ENCODE data around the gene NDUFS7.

DNA sequence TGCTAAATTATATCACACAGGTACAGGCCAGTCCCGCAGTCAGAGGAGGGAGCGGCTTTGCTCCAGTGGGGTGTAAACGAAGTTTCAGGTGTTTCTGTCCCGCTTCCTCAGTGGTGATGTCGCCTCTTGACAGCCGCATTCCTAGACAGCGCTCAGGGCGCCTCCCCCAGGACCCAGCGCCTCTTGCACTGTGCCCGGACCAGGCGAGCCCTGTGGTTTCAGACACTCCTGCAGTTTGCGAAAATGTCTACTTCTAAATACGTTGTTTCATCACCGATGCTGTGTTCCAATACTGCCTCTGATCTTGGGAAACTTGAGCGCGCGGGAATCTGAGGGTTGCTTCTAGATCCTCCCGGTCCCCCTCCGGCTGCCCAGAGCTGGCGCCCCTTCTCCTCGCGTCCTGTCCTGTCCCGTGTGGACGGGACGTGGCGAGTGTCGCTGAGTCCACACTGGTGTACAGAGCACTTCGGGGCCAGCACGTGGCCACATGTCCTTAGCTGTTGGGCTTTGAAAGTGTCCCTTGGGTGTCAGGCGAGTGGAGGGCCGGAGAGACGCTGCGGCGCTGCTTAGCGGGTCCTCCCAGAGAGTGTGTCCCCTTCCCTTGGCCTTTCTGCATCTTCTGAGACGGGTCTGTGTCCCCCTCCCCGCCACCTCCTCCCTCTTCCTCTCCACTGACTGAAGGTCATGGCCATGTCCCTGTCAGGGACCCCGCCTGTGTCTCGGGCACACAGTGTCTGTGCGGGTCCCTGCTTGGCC, 39.9 kb downstream of the NDUFS7 start:
- TF ChIP-seq, protein P1, sequence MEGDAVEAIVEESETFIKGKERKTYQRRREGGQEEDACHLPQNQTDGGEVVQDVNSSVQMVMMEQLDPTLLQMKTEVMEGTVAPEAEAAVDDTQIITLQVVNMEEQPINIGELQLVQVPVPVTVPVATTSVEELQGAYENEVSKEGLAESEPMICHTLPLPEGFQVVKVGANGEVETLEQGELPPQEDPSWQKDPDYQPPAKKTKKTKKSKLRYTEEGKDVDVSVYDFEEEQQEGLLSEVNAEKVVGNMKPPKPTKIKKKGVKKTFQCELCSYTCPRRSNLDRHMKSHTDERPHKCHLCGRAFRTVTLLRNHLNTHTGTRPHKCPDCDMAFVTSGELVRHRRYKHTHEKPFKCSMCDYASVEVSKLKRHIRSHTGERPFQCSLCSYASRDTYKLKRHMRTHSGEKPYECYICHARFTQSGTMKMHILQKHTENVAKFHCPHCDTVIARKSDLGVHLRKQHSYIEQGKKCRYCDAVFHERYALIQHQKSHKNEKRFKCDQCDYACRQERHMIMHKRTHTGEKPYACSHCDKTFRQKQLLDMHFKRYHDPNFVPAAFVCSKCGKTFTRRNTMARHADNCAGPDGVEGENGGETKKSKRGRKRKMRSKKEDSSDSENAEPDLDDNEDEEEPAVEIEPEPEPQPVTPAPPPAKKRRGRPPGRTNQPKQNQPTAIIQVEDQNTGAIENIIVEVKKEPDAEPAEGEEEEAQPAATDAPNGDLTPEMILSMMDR (conservative IDR thresholded peaks at IDR 0.05) = no peak
- TF ChIP-seq ZFX (IDR thresholded peaks at IDR 0.05) = no peak
